Large intestine (tissue), 12 donors: ENCODE results near the gene TEX13D. TPM values are rescaled to one million over a fixed set of nuclear protein-coding genes. Genes with fewer than 3 reads are reported as not detected.
"Not testable (repeated sequence)": the region's sequence is repeated elsewhere in the genome, so short reads cannot be mapped to it uniquely, and the experiment has no call there.

Experiments used
- DNase-seq, 2 donors: peaks; one replicate each; pipeline versions ENCODE4 v3.0.0 to v3.0.0-alpha.2; 2013
- H3K27ac ChIP-seq: one replicate; pipeline ENCODE4 v1.5.1; 2013; ENCODE audit warnings: low read length
- H3K27me3 ChIP-seq: 2 replicates; pipeline ENCODE4 v1.6.1; 2013; ENCODE audit warnings: low read length; ENCODE audit not compliant: control insufficient read depth, insufficient read depth
- H3K36me3 ChIP-seq: 2 replicates; pipeline ENCODE4 v1.6.1; 2013; ENCODE audit warnings: low read length; ENCODE audit not compliant: control insufficient read depth, insufficient read depth
- H3K4me1 ChIP-seq: one replicate; pipeline ENCODE4 v1.6.1; 2013; ENCODE audit warnings: low read length; ENCODE audit not compliant: control insufficient read depth, insufficient read depth
- H3K4me3 ChIP-seq: one replicate; pipeline ENCODE4 v1.5.1; 2013; ENCODE audit warnings: low read length
- H3K9me3 ChIP-seq: one replicate; pipeline ENCODE4 v1.6.1; 2013; ENCODE audit warnings: mild to moderate bottlenecking, low read depth, low read length, moderate library complexity; ENCODE audit not compliant: control insufficient read depth
- WGBS: methylation state at CpG from one replicate; pipeline ENCODE4 v1.1.5; 2013; ENCODE audit warnings: low lambda C conversion rate; ENCODE audit not compliant: insufficient coverage; 5-methylcytosine and 5-hydroxymethylcytosine counted together
- long read RNA-seq, 11 donors: transcript quantifications; one replicate each; lab custom pipeline, GENCODE V29; 2026
- polyA plus RNA-seq: library from polyadenylated mRNA; unstranded; fragments of 120-200 nt; gene quantifications from one replicate; pipeline ENCODE4 v1.2.1, GENCODE V29; 2013

TEX13D gene
- polyA plus RNA-seq: not detected
- long read RNA-seq, donor 1: 0 reads
- long read RNA-seq, donor 2: 0 reads
- long read RNA-seq, donor 3, partial matches to known transcripts: 107 of 107 reads
- long read RNA-seq, donor 3, other reads (novel, unspliced or antisense): 0 of 107 reads
- long read RNA-seq, donor 4: 0 reads
- long read RNA-seq, donor 5: 0 reads
- long read RNA-seq, donor 6: 0 reads
- long read RNA-seq, donor 7: 0 reads
- long read RNA-seq, donor 8: 0 reads
- long read RNA-seq, donor 9: 0 reads
- long read RNA-seq, donor 10, partial matches to known transcripts: 33 of 33 reads
- long read RNA-seq, donor 10, other reads (novel, unspliced or antisense): 0 of 33 reads
- long read RNA-seq, donor 11: 0 reads

- Histone ChIP-seq H3K9me3 (peaks cover 5% of the 10 kb centered on the region), H3K36me3 (no peaks in the 10 kb centered on the region), H3K4me1 (no peaks in the 10 kb centered on the region), H3K27me3 (no peaks in the 10 kb centered on the region), H3K4me3 (no peak within 1 kb of the TSS), H3K27ac (no peak within 1 kb of the TSS)
- no peak for DNase-seq
- no CpG with 5 or more reads among the region's 57 CpGs for WGBS
Observed at GRCh38 chrX:124332481-124333424, at the start of gene TEX13D. TSS of gene TEX13D (plus strand) at chrX:124332660. CDS start at chrX:124332918, 258 bp downstream.

- WGBS: no CpG with 5 or more reads among the region's 4 CpGs
- no peaks in the 10 kb centered on the region for H3K36me3 ChIP-seq
- H3K4me3 ChIP-seq: no peak overlapping the region
- no peak for DNase-seq
- H3K27ac ChIP-seq: no peak overlapping the region
- no peaks in the 10 kb centered on the region for H3K9me3 ChIP-seq
- H3K27me3 ChIP-seq: no peaks in the 10 kb centered on the region
- H3K4me1 ChIP-seq: no peaks in the 10 kb centered on the region
Observed at GRCh38 chrX:124289443-124289842, 43.0 kb upstream of the TEX13D start.

- no peaks in the 10 kb centered on the region for H3K9me3 ChIP-seq
- H3K36me3 ChIP-seq: no peaks in the 10 kb centered on the region
- no peaks in the 10 kb centered on the region for H3K4me1 ChIP-seq
- no peak overlapping the region for H3K27ac ChIP-seq
- no peak overlapping the region for H3K4me3 ChIP-seq
- no peak for DNase-seq
- no peaks in the 10 kb centered on the region for H3K27me3 ChIP-seq
Observed at GRCh38 chrX:124293810-124294209, 38.6 kb upstream of the TEX13D start.

GRCh38 chrX:124299323-124299722 is 33.1 kb upstream of the TEX13D start:
- not testable (repeated sequence) for H3K4me1 ChIP-seq, DNase-seq, H3K27ac ChIP-seq, H3K27me3 ChIP-seq, H3K36me3 ChIP-seq, H3K9me3 ChIP-seq, H3K4me3 ChIP-seq
- WGBS: no CpG with 5 or more reads among the region's 4 CpGs

- 100% methylated on average over 1 of the region's 4 CpGs for WGBS
- DNase-seq: no peak
- no peaks in the 10 kb centered on the region for H3K36me3 ChIP-seq
- no peaks in the 10 kb centered on the region for H3K9me3 ChIP-seq
- H3K27ac ChIP-seq: no peak overlapping the region
- no peaks in the 10 kb centered on the region for H3K4me1 ChIP-seq
- H3K4me3 ChIP-seq: no peak overlapping the region
- H3K27me3 ChIP-seq: no peaks in the 10 kb centered on the region
Observed at GRCh38 chrX:124300405-124300804, 32.1 kb upstream of the TEX13D start.

- no peaks in the 10 kb centered on the region for H3K36me3 ChIP-seq
- no peaks in the 10 kb centered on the region for H3K4me1 ChIP-seq
- WGBS: 100% methylated on average over 1 of the region's 2 CpGs
- DNase-seq: no peak
- no peaks in the 10 kb centered on the region for H3K9me3 ChIP-seq
- H3K4me3 ChIP-seq: no peak overlapping the region
- H3K27ac ChIP-seq: no peak overlapping the region
- no peaks in the 10 kb centered on the region for H3K27me3 ChIP-seq
Observed at GRCh38 chrX:124307253-124307907, 25.1 kb upstream of the TEX13D start.

GRCh38 chrX:124325732-124326131 is 6.7 kb upstream of the TEX13D start:
- DNase-seq: no peak
- WGBS: no CpG with 5 or more reads among the region's 1 CpG
- no peaks in the 10 kb centered on the region for H3K9me3 ChIP-seq
- no peak overlapping the region for H3K4me3 ChIP-seq
- no peak overlapping the region for H3K27ac ChIP-seq
- no peaks in the 10 kb centered on the region for H3K4me1 ChIP-seq
- H3K27me3 ChIP-seq: no peaks in the 10 kb centered on the region
- H3K36me3 ChIP-seq: no peaks in the 10 kb centered on the region

- Histone ChIP-seq H3K36me3 (no peaks in the 10 kb centered on the region), H3K4me3 (no peak overlapping the region), H3K4me1 (no peaks in the 10 kb centered on the region), H3K9me3 (peaks cover 5% of the 10 kb centered on the region), H3K27ac (no peak overlapping the region), H3K27me3 (no peaks in the 10 kb centered on the region)
- DNase-seq: no peak
- WGBS: no CpG with 5 or more reads among the region's 1 CpG
Observed at GRCh38 chrX:124328765-124329164, 3.7 kb upstream of the TEX13D start.

GRCh38 chrX:124333862-124334261 is 1.4 kb downstream of the TEX13D start:
- H3K36me3 ChIP-seq: no peaks in the 10 kb centered on the region
- H3K27me3 ChIP-seq: no peaks in the 10 kb centered on the region
- no peak overlapping the region for H3K27ac ChIP-seq
- H3K4me3 ChIP-seq: no peak overlapping the region
- H3K4me1 ChIP-seq: no peaks in the 10 kb centered on the region
- H3K9me3 ChIP-seq: peaks cover 5% of the 10 kb centered on the region
- DNase-seq: no peak
- WGBS: no CpG with 5 or more reads among the region's 6 CpGs

GRCh38 chrX:124334555-124334954 is 2.1 kb downstream of the TEX13D start:
- not testable (repeated sequence) for DNase-seq, H3K36me3 ChIP-seq, H3K4me1 ChIP-seq, H3K4me3 ChIP-seq, H3K9me3 ChIP-seq, H3K27ac ChIP-seq, H3K27me3 ChIP-seq
- WGBS: no CpG with 5 or more reads among the region's 2 CpGs
